ENCODE measurements around the gene STK32B. TPM values are rescaled to one million over a fixed set of nuclear protein-coding genes. Genes with fewer than 3 reads are reported as not detected.
"Not testable (repeated sequence)": the region's sequence is repeated elsewhere in the genome, so short reads cannot be mapped to it uniquely, and the experiment has no call there.

STK32B gene
- not detected in 2 replicates for total RNA-seq (2014; rRNA removed; shearing (Covaris generic))

DNA sequence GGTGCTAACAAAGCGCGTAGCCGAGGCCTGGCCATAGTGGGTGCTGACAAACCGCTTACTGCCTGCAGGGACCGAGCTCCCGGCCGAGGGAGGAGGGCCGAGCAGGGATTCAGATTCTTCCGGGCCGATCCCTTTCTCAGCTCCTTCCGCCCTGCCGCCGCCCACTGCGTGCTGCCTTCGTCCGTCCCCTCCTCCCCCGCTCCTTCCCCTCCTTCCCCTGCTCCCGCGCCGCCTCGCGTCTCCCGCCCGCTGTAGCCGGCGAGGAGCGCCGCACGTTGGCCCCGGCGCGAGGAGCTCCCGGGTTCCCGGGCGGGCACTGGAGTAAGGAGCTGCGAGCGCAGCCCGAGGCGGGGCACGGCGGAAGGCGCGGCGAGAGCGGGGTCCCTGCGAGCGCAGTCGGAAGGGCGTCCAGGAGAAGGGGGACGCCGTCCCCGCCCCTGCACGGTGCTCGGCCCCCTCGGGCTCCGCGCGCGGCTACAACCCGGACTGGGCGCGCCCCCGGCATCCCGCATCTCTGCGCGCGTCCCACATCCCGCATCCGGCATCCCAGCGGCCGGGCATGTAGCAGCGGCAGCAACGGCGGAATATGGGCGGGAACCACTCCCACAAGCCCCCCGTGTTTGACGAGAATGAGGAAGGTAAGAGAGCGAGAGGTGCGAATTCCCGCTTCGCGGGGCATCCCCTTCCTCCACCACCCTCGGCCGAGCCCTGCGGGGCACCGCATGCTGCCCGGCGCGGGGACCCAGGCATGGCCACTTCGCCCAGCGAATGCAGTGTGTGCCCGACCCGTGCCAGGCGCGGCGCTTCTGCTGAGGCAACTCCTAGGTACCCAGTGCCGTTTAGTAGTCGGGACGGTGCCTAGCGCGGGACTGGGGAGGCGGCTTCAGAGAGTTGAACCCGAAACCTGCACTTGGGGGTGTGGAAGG is at the start of gene STK32B:
STK32B (plus strand) TSS at position 203 of the 926 bp plus-strand sequence.
- DNase-seq (ENCODE audit: low spot score): no peak

DNA sequence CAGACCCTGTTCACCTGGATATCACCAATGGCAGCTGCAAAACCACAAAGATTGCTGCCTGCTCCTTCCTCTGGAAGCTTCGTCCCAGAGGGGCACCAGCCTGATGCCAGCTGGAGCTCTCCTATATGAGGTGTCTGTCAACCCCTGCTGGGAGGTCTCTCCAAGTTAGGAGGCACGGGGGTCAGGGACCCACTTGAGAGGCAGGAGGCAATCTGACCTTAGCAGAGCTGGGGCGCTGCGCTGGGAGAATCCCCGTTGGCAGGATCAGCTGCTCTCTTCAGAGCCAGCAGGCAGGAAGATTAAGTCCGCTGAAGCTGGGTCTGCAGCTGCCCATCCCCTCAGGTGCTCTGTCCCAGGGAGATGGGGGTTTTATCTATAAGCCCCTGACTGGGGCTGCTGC is 49.6 kb upstream of the STK32B start:
- DNase-seq (ENCODE audit: low spot score): not testable (repeated sequence)

DNA sequence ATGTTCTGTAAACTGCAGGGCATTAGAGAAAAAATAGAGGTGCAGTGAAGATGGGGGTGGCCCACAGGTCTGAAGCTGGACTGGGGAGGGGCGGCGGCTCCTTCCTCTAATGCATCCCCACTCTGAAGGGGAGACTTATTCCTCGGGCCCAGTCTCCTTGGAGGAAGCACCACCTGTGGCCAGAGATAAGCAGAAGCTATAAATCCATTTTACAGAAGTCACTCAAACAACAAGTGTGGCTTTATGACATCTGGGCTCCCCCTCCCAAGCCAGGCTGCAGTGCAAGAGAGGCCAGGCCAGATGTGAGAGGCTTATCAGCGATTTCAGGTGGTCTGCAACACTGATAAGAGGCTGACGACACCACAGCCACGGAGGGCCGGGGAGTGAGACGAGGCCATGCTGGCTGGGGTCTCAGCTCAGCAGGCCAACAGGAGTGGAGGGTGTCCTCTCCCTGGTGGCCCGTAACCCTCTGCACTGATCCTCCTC is 47.9 kb upstream of the STK32B start:
- no peak for DNase-seq (ENCODE audit: low spot score)

DNA sequence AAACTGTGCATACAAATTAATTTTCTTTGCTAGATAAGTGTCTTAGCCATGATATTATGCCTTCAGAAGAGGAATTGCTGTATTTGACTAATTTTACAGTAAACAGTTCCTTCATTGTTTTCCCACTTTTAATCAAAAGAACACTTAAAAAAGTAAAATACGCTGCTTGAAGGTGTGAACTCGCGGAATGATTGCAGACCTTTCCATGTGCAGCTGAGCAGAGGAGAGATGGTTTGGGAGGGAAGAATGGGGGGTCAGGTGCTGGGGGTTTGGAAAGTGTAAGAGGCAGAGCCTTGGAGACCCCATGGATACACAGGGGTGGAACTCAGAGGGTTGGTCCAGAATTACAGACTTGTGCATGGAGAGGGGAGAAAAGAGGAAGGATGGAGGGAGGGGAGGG is 47.4 kb upstream of the STK32B start:
- no peak for DNase-seq (ENCODE audit: low spot score)

DNA sequence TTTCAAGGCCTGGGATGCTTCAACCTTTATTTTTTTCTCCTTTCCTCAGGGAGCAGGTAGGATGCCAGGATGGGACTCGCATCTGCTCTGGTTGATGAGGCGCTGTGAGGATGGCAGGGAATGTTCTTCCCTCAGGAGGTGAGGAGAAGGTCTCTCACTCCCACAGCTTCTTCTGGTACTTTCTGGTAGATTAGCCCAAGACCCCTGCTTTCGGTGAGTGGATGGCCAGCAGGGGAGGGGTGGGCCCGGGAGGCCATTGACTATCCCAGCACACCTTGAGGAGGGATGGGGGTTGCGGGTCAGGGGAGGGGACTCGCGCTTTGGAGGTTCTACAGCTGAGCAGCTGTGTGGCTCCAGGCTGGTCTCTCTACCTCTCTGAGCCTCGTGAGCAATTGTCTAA is 46.8 kb upstream of the STK32B start:
- DNase-seq (ENCODE audit: low spot score): no peak

DNA sequence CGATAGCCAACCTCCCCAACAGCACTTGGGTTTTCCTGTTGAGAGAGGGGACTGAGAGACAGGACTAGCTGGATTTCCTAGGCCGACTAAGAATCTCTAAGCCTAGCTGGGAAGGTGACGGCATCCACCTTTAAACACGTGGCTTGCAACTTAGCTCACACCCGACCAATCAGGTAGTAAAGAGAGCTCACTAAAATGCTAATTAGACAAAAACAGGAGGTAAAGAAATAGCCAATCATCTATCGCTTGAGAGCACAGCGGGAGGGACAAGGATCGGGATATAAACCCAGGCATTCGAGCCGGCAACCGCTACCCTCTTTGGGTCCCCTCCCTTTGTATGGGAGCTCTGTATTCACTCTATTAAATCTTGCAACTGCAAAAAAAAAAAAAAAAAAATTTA is 44.3 kb upstream of the STK32B start:
- DNase-seq (ENCODE audit: low spot score): not testable (repeated sequence)

DNA sequence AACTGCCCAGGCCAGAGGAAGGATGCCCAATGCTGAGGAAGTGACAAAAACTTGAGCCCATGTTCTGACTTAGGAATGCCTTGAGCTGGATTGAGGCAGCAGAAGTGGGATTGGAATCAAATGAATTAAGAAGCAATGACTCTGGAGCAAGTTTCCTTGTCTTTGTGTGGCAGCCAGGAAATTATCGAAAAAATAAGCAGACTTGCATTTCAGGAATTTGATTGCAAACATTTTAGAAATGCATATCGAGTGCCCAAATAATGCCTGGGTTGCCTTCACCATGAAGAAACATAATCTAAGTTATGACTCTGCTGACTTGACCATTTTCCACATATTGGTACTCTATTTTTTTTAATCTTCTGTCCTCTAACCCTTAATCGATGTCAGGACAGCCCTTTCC is 41.5 kb upstream of the STK32B start:
- no peak for DNase-seq (ENCODE audit: low spot score)

DNA sequence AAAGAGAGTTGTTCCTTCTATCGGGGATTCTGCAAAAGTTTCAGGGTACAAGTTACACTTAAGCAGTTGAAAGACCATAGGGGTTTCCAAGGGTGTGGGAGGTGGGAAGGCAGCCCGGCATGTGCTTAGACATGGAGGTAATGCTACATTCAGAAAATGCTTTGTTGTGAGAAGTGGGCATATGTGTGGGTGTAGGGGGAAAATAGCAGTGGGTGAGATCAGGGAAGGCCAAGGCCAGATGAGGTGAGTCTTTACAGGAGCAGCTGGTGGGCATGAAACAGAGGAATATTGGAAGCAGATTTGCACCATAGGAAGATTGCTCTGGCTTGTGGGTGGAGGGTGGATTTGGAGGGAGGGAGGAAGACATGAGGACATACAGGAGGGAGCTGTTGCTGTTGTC is 40.3 kb upstream of the STK32B start:
- DNase-seq (ENCODE audit: low spot score): no peak

DNA sequence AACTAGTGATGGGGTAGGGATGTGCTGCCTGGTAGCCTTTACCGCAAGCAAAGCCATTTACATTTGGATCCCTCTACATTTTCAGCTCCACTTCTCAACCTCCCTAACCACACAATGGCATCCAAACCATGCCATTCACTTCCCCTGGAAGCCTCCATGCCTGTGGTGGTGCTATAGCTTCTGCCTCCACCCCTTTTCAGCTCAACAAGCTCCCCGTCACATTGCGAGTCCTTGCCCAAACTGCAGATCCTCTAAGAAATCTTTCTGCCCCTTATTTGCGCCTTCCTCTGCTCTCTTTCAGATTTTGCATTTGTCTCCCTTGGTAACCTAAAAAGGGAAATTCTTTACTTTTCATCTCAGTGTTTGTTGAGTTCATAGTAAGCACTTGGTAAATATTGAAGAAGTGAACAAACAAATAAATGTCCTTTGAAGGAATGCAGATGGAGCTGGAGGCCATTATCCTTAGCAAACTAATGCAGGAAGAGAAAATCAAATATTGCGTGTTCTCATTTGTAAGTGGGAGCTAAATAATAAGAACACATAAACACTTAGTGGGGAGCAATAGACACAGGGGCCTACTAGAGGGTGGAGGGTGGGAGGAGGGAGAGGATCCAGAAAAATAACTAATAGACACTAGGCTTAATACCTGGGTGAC is 38.9 kb upstream of the STK32B start:
- no peak for DNase-seq (ENCODE audit: low spot score)

DNA sequence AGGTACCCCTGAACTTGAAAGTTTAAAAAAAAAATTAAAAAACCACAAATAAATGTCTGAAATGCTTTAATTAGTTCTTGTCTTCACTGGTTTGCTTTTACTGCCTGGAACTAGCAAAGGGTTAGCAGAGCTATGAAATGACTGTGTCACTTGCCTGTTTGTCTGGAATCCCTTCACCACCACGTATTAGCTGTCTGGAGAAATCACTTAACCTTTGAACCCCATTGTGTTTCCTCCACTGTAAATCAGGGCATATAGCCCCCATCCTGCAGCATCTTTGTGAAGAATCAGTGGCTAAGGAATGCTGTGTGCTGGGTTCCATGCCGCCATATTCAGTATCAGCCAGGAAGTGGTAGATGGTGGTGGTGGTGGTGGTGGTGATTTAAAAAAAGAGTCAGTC is 38.3 kb upstream of the STK32B start:
- no peak for DNase-seq (ENCODE audit: low spot score)

DNA sequence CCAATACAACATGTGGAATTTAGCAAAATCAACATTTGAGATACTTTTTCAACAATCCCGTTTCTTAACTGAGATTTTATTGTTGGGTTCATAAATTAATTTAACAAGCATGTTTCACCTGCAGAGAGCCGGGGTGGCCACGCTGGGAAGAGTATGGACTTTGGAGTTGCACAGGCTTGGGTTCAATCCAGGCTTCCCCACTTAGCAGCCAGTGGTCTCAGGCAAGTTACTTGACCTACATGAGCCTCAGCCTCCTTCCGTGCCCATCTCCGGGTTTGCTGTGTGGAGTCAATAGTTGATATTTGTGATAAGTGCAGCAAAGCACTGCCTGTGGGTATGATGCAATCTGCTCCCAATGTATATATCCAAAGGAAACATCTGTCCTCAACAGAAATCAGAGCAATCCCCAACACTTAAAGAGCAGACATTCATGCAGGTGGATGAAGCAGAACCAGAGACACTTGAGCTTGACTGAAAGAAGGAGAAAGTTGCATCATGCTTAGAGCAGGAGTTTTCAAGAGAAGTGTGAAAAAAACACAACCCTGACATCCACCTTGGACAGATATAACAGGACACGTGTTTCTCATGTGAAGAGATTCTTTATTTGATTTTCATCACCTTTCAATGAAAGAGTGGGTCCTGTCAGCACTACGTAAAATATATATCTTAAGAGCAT is 37.1 kb upstream of the STK32B start:
- DNase-seq (ENCODE audit: low spot score): no peak

DNA sequence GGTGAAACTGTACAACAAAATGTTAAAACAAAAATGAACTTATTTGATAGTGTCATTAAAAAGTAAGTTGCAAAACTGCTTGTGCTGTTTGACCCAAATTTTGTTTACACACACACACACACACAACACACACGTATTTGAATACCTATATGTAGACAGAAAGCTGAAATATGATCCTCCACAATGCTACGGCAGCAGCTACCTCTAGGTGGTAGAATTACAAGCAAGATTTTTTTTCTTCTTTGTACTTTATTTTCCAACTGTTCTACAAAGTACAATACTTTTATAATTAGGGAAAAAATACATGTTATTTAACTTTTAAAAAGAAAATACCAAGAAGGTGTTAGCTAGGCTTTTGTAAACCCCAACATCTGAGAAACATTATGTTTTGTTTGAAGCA is 33.2 kb upstream of the STK32B start:
- DNase-seq (ENCODE audit: low spot score): no peak

DNA sequence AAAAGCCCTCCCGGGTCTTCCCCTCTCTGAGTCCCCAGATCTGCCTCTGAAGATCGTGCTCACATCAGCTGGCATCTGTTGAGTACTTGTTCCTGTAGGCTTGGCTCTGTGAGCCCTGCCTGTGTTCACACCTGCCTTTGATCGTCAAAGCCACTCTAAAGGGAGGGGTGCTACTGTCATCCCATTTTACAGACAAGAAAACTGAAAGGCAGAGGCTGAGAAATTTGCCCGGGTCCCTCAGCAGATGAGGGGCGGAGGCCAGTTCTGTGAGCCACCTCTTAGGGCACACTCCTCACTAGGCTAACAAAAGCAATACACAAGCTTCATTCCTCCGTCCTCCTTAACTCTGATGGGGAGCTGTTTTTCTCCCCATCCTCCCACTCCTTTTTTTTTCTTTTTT is 32.7 kb upstream of the STK32B start:
- DNase-seq (ENCODE audit: low spot score): no peak

DNA sequence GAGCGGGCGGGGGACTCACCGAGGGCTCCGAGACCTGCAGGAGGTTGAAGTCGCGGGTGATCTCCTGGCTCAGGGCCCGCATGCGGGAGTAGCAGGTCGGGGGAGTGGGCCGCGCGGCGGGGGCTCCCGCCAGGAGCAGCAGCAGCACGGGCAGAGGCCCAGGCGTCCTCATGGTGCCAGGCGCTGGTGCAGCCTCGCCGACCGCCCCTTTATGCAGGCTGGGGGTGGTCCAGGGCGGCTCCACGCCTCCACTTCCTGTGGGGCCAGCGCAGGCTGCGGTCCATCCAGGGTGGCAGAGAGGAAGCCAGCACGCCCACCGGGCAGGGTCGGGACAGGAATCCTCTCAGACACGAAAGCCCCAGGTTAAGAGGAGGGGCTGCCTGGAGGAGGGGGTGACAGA is 32.0 kb upstream of the STK32B start, which contains the start of gene CYTL1:
CYTL1 (minus strand) TSS at position 185 of the 400 bp plus-strand sequence; CDS start at position 172, 13 bp downstream.
- no peak for DNase-seq (ENCODE audit: low spot score)

DNA sequence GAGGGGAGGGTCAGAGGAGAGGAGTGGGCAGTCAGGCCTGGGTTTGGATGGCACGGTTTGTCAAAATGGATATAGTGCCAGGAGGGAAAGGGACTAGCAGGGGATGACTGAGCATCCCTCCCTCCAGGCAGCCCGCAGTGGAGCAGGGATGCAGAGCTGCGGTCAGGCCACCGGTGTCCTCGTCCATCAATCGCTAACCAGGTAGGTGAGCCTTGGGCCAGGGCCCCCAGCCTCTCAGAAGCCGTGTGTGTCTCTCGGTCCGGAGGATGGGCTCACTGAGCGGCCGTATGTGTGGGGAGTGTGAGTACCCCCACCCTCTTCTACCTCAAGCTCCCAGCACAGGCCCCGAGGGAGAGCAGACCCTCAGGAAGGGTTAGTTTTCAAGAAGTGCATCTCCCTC is 31.5 kb upstream of the STK32B start:
- no peak for DNase-seq (ENCODE audit: low spot score)

DNA sequence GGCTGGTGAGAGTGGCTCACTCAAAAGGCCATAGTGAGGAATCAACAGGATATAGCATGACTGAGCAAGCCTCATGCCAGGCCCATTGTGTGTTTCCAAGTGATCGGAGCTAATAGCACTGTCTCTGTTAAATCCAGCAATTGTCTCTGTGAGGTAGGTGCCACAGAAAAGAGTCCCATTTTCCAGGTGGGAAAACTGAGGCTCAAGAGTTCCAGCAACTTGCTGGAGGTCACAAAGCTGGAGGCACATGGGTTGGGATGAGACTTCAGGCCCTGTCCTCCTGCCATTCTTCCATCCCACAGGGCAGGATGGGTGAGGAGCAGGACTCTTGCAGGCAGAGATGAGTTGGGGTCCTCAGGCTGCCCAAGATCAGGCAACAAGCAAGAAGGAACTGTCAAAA is 30.9 kb upstream of the STK32B start:
- no peak for DNase-seq (ENCODE audit: low spot score)

DNA sequence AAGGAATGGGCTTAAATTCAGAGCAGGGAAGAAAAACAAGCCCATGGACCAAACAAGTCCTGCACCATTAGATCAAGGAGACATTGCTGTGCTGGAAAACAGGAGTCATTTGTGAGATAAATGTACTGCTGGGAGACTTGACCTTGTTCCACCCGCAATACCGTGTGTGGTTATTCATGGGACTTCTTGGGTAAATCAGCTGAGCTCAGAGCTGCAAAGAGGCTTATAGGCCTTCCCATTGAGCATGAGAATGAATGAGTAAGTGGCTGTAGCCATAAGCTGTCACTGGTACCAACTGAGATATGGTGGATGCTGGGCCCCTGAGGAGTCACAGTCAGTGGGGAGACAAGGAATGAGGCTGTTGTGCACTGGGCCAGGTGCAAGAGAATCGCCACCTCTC is 29.7 kb upstream of the STK32B start:
- DNase-seq (ENCODE audit: low spot score): no peak

DNA sequence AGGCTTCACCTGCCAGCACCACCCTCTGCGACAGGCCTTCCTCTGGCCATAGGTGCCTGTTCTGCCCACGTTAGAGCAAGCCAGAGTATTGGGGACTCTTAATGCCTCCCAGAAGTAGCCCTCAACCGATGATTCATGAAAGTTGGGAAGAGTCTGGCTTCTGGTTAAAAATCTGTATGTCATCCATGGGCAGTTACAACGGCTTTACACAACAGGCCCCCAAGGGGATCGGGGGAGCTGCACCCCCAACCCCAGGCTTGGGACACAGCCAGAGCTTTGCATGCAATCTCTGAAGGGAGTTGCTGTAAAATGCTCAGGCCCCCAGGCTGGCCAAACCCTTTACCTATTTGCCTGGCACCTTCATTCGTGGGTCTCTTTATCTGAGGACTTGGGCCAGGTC is 26.6 kb upstream of the STK32B start:
- no peak for DNase-seq (ENCODE audit: low spot score)

DNA sequence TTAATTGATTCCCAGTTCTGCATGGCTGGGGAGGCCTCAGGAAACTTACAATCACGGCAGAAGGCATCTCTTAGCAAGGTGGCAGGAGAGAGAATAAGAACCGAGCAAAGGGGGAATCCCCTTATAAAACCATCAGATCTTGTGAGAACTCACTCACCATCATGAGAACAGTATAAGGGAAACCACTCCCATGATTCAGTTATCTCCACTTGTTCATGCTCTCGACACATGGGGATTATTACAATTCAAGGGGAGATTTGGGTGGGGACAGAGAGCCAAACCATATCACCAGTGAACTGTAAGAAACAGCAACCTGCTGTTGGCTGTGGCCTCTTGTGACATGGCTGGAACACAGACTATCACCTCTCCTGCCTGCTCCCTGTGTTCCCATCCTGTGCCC is 24.9 kb upstream of the STK32B start:
- no peak for DNase-seq (ENCODE audit: low spot score)

DNA sequence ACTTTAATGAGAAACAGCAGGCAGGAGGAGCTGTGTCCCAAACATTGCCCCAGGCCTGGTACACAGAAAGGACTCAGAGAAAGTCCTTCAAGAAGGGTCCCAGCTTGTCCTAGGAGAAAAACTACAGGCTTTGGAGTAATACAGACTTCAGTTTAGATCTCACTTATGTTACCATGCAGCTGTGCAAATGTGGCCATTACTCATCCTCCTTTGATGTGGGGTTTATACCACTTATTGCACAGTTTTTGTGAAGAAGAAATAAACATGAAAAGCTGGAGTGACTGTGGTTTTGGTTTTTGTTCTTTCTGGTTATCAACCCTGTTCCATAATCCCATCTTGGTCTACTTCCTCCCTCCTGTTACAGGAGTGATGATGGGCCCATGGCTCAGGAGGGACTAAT is 23.9 kb upstream of the STK32B start:
- no peak for DNase-seq (ENCODE audit: low spot score)

DNA sequence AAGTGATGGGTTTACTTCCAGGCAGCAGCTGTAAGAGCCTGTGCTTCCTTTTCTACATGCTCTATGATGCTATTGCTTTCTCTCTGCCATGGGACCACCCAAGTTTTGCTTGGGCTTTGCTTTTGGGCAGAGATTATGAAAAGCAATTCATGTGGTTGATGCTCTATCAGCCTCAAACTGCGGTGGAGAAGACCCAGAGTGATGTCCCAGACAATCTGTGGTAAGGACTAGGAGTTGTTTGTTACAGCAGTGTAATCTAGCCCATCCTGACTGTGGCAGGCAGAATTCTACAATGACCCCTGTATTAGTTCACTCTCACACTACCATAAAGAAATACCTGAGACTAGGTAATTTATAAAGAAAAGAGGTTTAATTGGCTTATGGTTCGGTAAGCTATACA is 22.8 kb upstream of the STK32B start:
- no peak for DNase-seq (ENCODE audit: low spot score)

DNA sequence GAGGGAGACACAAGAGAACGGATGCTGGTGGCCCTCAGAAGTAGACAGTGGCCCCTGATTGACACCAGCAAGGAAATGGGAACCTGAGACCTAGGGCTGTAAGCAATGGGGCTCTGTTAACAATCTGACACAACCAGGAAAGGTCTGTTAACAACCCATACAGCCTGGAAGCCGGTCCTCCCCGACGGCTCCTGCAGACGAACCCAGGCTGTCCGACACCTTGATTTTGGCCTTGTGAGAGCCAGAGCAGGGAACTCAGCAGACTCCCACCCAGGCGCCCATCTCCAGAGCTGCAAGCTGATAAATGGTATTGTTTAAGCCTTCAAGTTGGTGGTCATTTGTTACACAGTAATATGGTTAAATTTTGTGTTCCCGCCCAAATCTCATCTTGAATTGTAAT is 21.8 kb upstream of the STK32B start:
- DNase-seq (ENCODE audit: low spot score): no peak
